NCI-H82 treated with DMSO at 0.1 percent for 48 hours (cell line): ENCODE measurements around the gene GTF3C5.
"Not testable (repeated sequence)": the region's sequence is repeated elsewhere in the genome, so short reads cannot be mapped to it uniquely, and the experiment has no call there.

Experiments used
- DNase-seq: peaks from one replicate; lab custom pipeline; 2025; ENCODE audit not compliant: unreplicated experiment; lab: John Stamatoyannopoulos, UW

Gene GTF3C5

GRCh38 chr9:132995879-132996278 lies 34.9 kb upstream of the GTF3C5 start:
- DNase-seq, result no peak

GRCh38 chr9:132996526-132996925 lies 34.3 kb upstream of the GTF3C5 start:
- DNase-seq, result no peak

GRCh38 chr9:132997591-132997990 lies 33.2 kb upstream of the GTF3C5 start:
- no peak for DNase-seq

GRCh38 chr9:132998221-132998620 lies 32.6 kb upstream of the GTF3C5 start:
- not testable (repeated sequence) for DNase-seq

- no peak for DNase-seq
Observed at GRCh38 chr9:132998831-132999635, 31.8 kb upstream of the GTF3C5 start.

GRCh38 chr9:133002147-133003070 lies 28.4 kb upstream of the GTF3C5 start:
- DNase-seq, result no peak

- DNase-seq, result no peak
Observed at GRCh38 chr9:133003071-133003461, 27.7 kb upstream of the GTF3C5 start.

GRCh38 chr9:133003671-133004090 lies 27.1 kb upstream of the GTF3C5 start:
- no peak for DNase-seq

GRCh38 chr9:133004091-133004998 lies 26.5 kb upstream of the GTF3C5 start:
- DNase-seq, result no peak

- no peak for DNase-seq
Observed at GRCh38 chr9:133004999-133005760, 25.6 kb upstream of the GTF3C5 start.

GRCh38 chr9:133005957-133006356 lies 24.8 kb upstream of the GTF3C5 start:
- no peak for DNase-seq

GRCh38 chr9:133006731-133007352 lies 24.0 kb upstream of the GTF3C5 start:
- DNase-seq, result no peak

- DNase-seq, result no peak
Observed at GRCh38 chr9:133008406-133008805, 22.4 kb upstream of the GTF3C5 start.

GRCh38 chr9:133008824-133009223 lies 22.0 kb upstream of the GTF3C5 start:
- no peak for DNase-seq

- no peak for DNase-seq
Observed at GRCh38 chr9:133009906-133010582, 20.8 kb upstream of the GTF3C5 start.

GRCh38 chr9:133014696-133015095 lies 16.1 kb upstream of the GTF3C5 start:
- no peak for DNase-seq

- no peak for DNase-seq
Observed at GRCh38 chr9:133023117-133023890, 7.5 kb upstream of the GTF3C5 start.

- no peak for DNase-seq
Observed at GRCh38 chr9:133026426-133026825, 4.4 kb upstream of the GTF3C5 start.
